HUES64 (cell line): ENCODE measurements around the gene ARHGAP44.

Source experiments
- H3K27ac ChIP-seq: 2 replicates; pipeline ENCODE4 v1.7.0; 2013; ENCODE audit warnings: low read depth, low read length, inconsistent platforms
- H3K27me3 ChIP-seq: 2 replicates; pipeline ENCODE4 v1.6.1; 2013; ENCODE audit warnings: mild to moderate bottlenecking, low read length; ENCODE audit not compliant: insufficient read depth
- H3K36me3 ChIP-seq: 2 replicates; pipeline ENCODE4 v1.6.1; 2013; ENCODE audit warnings: mild to moderate bottlenecking, low read length; ENCODE audit not compliant: insufficient read depth
- H3K4me1 ChIP-seq: 2 replicates; pipeline ENCODE4 v1.6.1; 2013; ENCODE audit warnings: mild to moderate bottlenecking, low read length, moderate library complexity; ENCODE audit not compliant: insufficient read depth
- H3K4me3 ChIP-seq: 2 replicates; pipeline ENCODE4 v1.5.1; 2013; ENCODE audit warnings: mild to moderate bottlenecking, low read length, moderate library complexity
- H3K9ac ChIP-seq: 2 replicates; pipeline ENCODE4 v1.6.1; 2013; ENCODE audit warnings: mild to moderate bottlenecking, low read depth, low read length
- H3K9me3 ChIP-seq: 2 replicates; pipeline ENCODE4 v1.6.1; 2013; ENCODE audit warnings: low read depth, low read length; ENCODE audit not compliant: insufficient read depth
- WGBS: fragments of 150-250, 120-280 bp; methylation state at CpG from one replicate; pipeline ENCODE4 v1.1.7; 2013; ENCODE audit warnings: missing lambda C conversion rate; 5-methylcytosine and 5-hydroxymethylcytosine counted together

ARHGAP44 gene

GRCh38 chr17:12773153-12773552, 16.1 kb upstream of the ARHGAP44 start:
- H3K9ac ChIP-seq, result no peak overlapping the region
- no peak overlapping the region for H3K4me3 ChIP-seq
- H3K36me3 ChIP-seq, result no peaks in the 10 kb centered on the region
- H3K27ac ChIP-seq, result no peak overlapping the region
- 90% methylated on average over 1 of the region's 1 CpG for WGBS
- H3K27me3 ChIP-seq, result no peaks in the 10 kb centered on the region
- H3K9me3 ChIP-seq, result no peaks in the 10 kb centered on the region
- no peaks in the 10 kb centered on the region for H3K4me1 ChIP-seq

GRCh38 chr17:12789075-12789480, 220 bp upstream of the ARHGAP44 start:
- no peak overlapping the region for H3K27ac ChIP-seq
- H3K27me3 ChIP-seq, result peaks cover 17% of the 10 kb centered on the region; the same call in 1 of the 2 replicates
- peak overlapping the region; percentile 80 for H3K9ac ChIP-seq
- 2% methylated on average over 16 of the region's 16 CpGs for WGBS
- H3K36me3 ChIP-seq, result no peaks in the 10 kb centered on the region
- peaks cover 8% of the 10 kb centered on the region; the same call in 1 of the 2 replicates for H3K4me1 ChIP-seq
- no peaks in the 10 kb centered on the region for H3K9me3 ChIP-seq
- peak overlapping the region; percentile 97 for H3K4me3 ChIP-seq

GRCh38 chr17:12790249-12791106, 1.2 kb downstream of the ARHGAP44 start:
- H3K27ac ChIP-seq, result no peak overlapping the region
- H3K9me3 ChIP-seq, result no peaks in the 10 kb centered on the region
- peaks cover 8% of the 10 kb centered on the region; the same call in 1 of the 2 replicates for H3K4me1 ChIP-seq
- H3K9ac ChIP-seq, result peak overlapping the region; percentile 80
- H3K27me3 ChIP-seq, result peaks cover 17% of the 10 kb centered on the region; the same call in 1 of the 2 replicates
- WGBS, result 5% methylated on average over 27 of the region's 27 CpGs
- no peaks in the 10 kb centered on the region for H3K36me3 ChIP-seq
- peak overlapping the region; percentile 97 for H3K4me3 ChIP-seq

GRCh38 chr17:12794919-12795532, 5.7 kb downstream of the ARHGAP44 start:
- Histone ChIP-seq H3K9me3 (no peaks in the 10 kb centered on the region; the same call in 1 of the 2 replicates), H3K27ac (no peak overlapping the region), H3K27me3 (0 out of 2 replicates have a peak, but pooled peaks cover 3% of the 10 kb centered on the region), H3K4me3 (no peak overlapping the region), H3K9ac (no peak overlapping the region), H3K4me1 (peaks cover 11% of the 10 kb centered on the region; the same call in 1 of the 2 replicates), H3K36me3 (no peaks in the 10 kb centered on the region)
- 86% methylated on average over 6 of the region's 6 CpGs for WGBS

GRCh38 chr17:12800855-12801365, 11.6 kb downstream of the ARHGAP44 start:
- H3K27me3 ChIP-seq, result no peaks in the 10 kb centered on the region
- 72% methylated on average over 3 of the region's 3 CpGs for WGBS
- no peaks in the 10 kb centered on the region for H3K36me3 ChIP-seq
- H3K4me1 ChIP-seq, result 0 out of 2 replicates have a peak, but pooled peaks cover 3% of the 10 kb centered on the region
- no peak overlapping the region for H3K9ac ChIP-seq
- no peak overlapping the region for H3K27ac ChIP-seq
- H3K4me3 ChIP-seq, result no peak overlapping the region
- H3K9me3 ChIP-seq, result no peaks in the 10 kb centered on the region; the same call in 1 of the 2 replicates

- 93% methylated on average over 1 of the region's 1 CpG for WGBS
- Histone ChIP-seq H3K27ac (no peak overlapping the region), H3K9ac (no peak overlapping the region), H3K9me3 (peaks cover 15% of the 10 kb centered on the region), H3K4me1 (no peaks in the 10 kb centered on the region), H3K36me3 (no peaks in the 10 kb centered on the region), H3K4me3 (no peak overlapping the region), H3K27me3 (no peaks in the 10 kb centered on the region)
Observed at GRCh38 chr17:12806630-12807029, 17.3 kb downstream of the ARHGAP44 start.

GRCh38 chr17:12808723-12809122, 19.4 kb downstream of the ARHGAP44 start:
- Histone ChIP-seq H3K4me1 (no peaks in the 10 kb centered on the region), H3K4me3 (no peak overlapping the region), H3K27me3 (no peaks in the 10 kb centered on the region), H3K36me3 (no peaks in the 10 kb centered on the region), H3K27ac (no peak overlapping the region), H3K9ac (no peak overlapping the region), H3K9me3 (peaks cover 15% of the 10 kb centered on the region)
- 92% methylated on average over 3 of the region's 3 CpGs for WGBS

- no peak overlapping the region for H3K9ac ChIP-seq
- H3K36me3 ChIP-seq, result no peaks in the 10 kb centered on the region
- no peaks in the 10 kb centered on the region for H3K27me3 ChIP-seq
- no peak overlapping the region for H3K4me3 ChIP-seq
- no peaks in the 10 kb centered on the region for H3K4me1 ChIP-seq
- WGBS, result 85% methylated on average over 3 of the region's 5 CpGs
- H3K27ac ChIP-seq, result no peak overlapping the region
- H3K9me3 ChIP-seq, result peaks cover 14% of the 10 kb centered on the region
Observed at GRCh38 chr17:12812877-12813276, 23.6 kb downstream of the ARHGAP44 start.

GRCh38 chr17:12813664-12814063, 24.4 kb downstream of the ARHGAP44 start:
- 98% methylated on average over 8 of the region's 9 CpGs for WGBS
- Histone ChIP-seq H3K9ac (no peak overlapping the region), H3K36me3 (no peaks in the 10 kb centered on the region), H3K4me1 (no peaks in the 10 kb centered on the region), H3K9me3 (peaks cover 13% of the 10 kb centered on the region; the same call in 1 of the 2 replicates), H3K27me3 (no peaks in the 10 kb centered on the region), H3K27ac (no peak overlapping the region), H3K4me3 (no peak overlapping the region)

- H3K27me3 ChIP-seq, result no peaks in the 10 kb centered on the region
- no peaks in the 10 kb centered on the region for H3K4me1 ChIP-seq
- WGBS, result 80% methylated on average over 2 of the region's 2 CpGs
- H3K9me3 ChIP-seq, result peaks cover 9% of the 10 kb centered on the region; the same call in 1 of the 2 replicates
- H3K9ac ChIP-seq, result no peak overlapping the region
- H3K4me3 ChIP-seq, result no peak overlapping the region
- no peak overlapping the region for H3K27ac ChIP-seq
- no peaks in the 10 kb centered on the region for H3K36me3 ChIP-seq
Observed at GRCh38 chr17:12814718-12815117, 25.4 kb downstream of the ARHGAP44 start.

- no peaks in the 10 kb centered on the region for H3K4me1 ChIP-seq
- H3K9ac ChIP-seq, result no peak overlapping the region
- no peak overlapping the region for H3K4me3 ChIP-seq
- no peaks in the 10 kb centered on the region for H3K36me3 ChIP-seq
- H3K27me3 ChIP-seq, result no peaks in the 10 kb centered on the region
- peaks cover 9% of the 10 kb centered on the region; the same call in 1 of the 2 replicates for H3K9me3 ChIP-seq
- WGBS, result 86% methylated on average over 3 of the region's 3 CpGs
- no peak overlapping the region for H3K27ac ChIP-seq
Observed at GRCh38 chr17:12815642-12816141, 26.4 kb downstream of the ARHGAP44 start.
